DOHH2 (cell line): ENCODE results near the gene C16orf95.

ENCODE experiments used
- CTCF ChIP-seq: fragments of 200-600 bp; sonication (generic); IDR thresholded peaks from one replicate; pipeline ENCODE4 v1.5.1; 2014; ENCODE audit warnings: antibody characterized with exemption, mild to moderate bottlenecking, low read depth, low read length; ENCODE audit not compliant: poor library complexity, severe bottlenecking
- EZH2phosphoT487 ChIP-seq: fragments of 200-600 bp; sonication (generic); IDR thresholded peaks from 2 replicates; pipeline ENCODE4 v1.6.1; 2017; ENCODE audit warnings: borderline replicate concordance, mild to moderate bottlenecking, antibody characterized with exemption, low read length, moderate library complexity, mixed read lengths

- TF ChIP-seq CTCF (no peak), EZH2phosphoT487 (no peak)
These were observed 13.5 kb upstream of the C16orf95 start for GRCh38 chr16:87330646-87331045.
